ENCODE data around the gene MREG.

MREG gene

DNA sequence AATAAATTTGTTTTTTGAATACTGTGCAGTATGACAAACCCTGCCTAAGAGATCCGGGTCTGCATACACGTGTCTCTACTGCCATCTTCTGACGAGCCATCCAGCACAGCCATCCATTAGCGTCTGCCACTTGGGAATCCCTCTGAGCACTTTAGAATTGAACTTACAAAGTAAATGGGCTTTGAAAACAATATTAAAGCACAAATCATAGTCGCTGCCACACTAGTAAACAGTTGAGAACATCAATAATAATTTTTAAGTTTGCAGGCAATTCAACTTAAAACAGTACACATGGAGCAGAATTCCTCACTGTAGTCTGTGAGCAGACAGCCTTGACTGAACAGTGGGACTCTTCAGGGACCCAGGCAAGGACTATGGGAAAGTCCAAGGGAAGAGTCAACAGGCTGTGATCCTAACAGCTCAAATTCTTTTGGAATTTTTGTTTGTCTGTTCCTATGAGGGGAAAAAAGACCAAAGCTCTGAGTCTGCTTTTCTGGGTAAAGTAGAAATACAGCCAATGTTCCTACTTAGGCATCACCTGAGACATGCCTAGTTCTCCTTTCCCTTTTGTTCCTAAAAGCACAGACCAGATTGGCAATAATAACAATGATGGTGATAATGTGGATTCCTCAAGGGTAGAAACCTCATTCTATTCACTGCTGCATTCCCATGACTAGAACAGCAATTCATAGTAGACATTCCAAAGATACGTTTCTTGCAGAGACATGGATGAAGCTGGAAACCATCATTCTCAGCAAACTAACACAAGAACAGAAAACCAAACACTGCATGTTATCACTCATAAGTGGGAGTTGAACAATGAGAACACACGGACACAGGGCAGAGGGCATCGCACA, 92.9 kb downstream of the MREG start:
- DNase-seq = peak; percentile 78
- Histone ChIP-seq H3F3A (ENCODE audit: insufficient read depth, low read length) (peaks cover 19% of the 10 kb centered on the region), H4K20me1 (ENCODE audit: insufficient read depth, low read length) (no peaks in the 10 kb centered on the region), H3K36me3 (replicated peaks; ENCODE audit: insufficient read depth, low read length) (no peaks in the 10 kb centered on the region), H2AFZ (ENCODE audit: low read length) (0 out of 2 replicates have a peak overlapping the region, but pooled peaks have one; percentile 2), H3K27me3 (replicated peaks; ENCODE audit: insufficient read depth, low read length) (no peaks in the 10 kb centered on the region), H3K9me3 (replicated peaks; ENCODE audit: insufficient read depth, low read length) (no peaks in the 10 kb centered on the region), H3K4me3 (ENCODE audit: low read length) (no peak overlapping the region), H3K4me1 (ENCODE audit: low read length) (peaks cover 37% of the 10 kb centered on the region), H3K9ac (ENCODE audit: low read length) (no peak overlapping the region), H3K9me2 (replicated peaks; ENCODE audit: insufficient read depth, low read length) (no peaks in the 10 kb centered on the region), H3K4me2 (ENCODE audit: low read depth, low read length) (no peak overlapping the region), H3K27ac (ENCODE audit: low read length) (no peak overlapping the region), H3K79me2 (ENCODE audit: low read length) (no peaks in the 10 kb centered on the region)
- TF ChIP-seq CTCF (IDR thresholded peaks at IDR 0.05; ENCODE audit: low read length) = peak; percentile 93
- TF ChIP-seq EZH2 (optimal IDR thresholded peaks at IDR 0.05; ENCODE audit: low read depth, low read length) = no peak

DNA sequence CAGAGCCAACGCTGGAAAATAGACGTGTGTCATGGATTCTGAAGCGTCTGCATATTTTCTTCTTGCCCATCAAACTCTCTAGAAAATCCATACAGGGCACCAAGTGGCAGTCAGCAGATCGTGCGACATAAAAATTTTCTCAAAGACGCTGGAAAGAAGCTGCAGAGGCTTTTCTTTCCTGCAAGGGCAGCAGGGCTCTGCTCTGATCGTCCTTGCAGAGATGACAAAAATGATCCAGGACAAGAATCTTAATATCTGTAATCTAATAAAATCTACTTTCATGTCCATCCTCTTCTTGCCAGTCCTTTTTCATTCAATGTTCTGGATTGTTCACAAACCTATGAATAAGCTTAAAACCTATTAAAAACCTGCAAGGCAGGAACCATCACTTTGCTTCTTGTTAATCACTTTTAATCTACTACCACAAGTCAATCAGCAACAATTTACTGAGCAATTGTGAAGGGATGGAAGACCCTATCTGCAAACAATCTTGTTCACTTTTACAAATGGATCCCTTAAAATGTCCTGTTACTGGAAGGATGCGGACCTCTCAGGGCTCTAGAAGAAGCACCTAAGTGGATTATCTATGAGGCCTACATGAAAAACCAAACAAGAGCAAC, 93.6 kb downstream of the MREG start:
- Histone ChIP-seq H3K36me3 (replicated peaks; ENCODE audit: insufficient read depth, low read length) (no peaks in the 10 kb centered on the region), H3K27ac (ENCODE audit: low read length) (peak overlapping the region; percentile 64; the same call in 1 of the 2 replicates), H3K4me3 (ENCODE audit: low read length) (no peak overlapping the region), H3K4me2 (ENCODE audit: low read depth, low read length) (peak overlapping the region; percentile 49; the same call in 1 of the 2 replicates), H3K4me1 (ENCODE audit: low read length) (peaks cover 42% of the 10 kb centered on the region), H3K9me2 (replicated peaks; ENCODE audit: insufficient read depth, low read length) (no peaks in the 10 kb centered on the region), H3K9me3 (replicated peaks; ENCODE audit: insufficient read depth, low read length) (no peaks in the 10 kb centered on the region), H3F3A (ENCODE audit: insufficient read depth, low read length) (peaks cover 23% of the 10 kb centered on the region), H4K20me1 (ENCODE audit: insufficient read depth, low read length) (no peaks in the 10 kb centered on the region), H3K79me2 (ENCODE audit: low read length) (no peaks in the 10 kb centered on the region), H3K27me3 (replicated peaks; ENCODE audit: insufficient read depth, low read length) (no peaks in the 10 kb centered on the region), H3K9ac (ENCODE audit: low read length) (no peak overlapping the region), H2AFZ (ENCODE audit: low read length) (peak overlapping the region; percentile 61; the same call in 1 of the 2 replicates)
- DNase-seq = no peak
- TF ChIP-seq EZH2 (optimal IDR thresholded peaks at IDR 0.05; ENCODE audit: low read depth, low read length) (no peak), EZH2phosphoT487 (IDR thresholded peaks at IDR 0.05; ENCODE audit: low read length) (no peak), CTCF (IDR thresholded peaks at IDR 0.05; ENCODE audit: low read length) (no peak)

DNA sequence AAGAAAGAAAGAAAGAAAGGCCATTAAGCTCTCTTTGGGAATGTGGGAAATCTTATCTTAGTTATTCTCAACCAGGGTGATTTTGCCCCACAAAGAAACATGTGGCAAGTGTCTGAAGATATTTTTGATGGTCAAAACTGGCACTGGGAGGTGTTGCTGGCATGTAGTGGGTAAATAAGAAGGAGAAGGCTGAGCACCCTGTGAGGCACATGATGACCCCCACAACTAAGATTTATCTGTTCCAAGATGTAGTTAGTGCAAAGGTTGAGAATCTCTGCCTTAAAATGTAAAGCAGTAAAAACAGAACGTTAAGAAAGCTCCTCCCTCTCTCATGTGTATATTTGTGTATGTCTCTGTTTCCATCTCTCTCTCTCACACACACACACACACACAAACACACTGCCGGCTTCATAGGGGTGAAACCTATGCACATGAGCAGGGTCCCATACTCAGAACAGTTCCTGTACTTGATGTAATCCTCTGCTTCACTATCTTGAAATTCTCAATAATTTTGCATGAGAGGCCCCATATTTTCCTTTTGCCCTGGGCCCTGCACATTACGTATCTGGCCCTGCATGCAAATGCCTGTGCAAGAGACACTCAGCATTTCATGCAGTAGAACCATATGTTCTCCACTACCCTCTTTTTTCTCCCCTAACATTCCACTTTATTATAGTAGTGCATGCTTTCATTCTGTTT, 94.3 kb downstream of the MREG start:
- Histone ChIP-seq H3K4me3 (ENCODE audit: low read length) (no peak overlapping the region), H3K4me2 (ENCODE audit: low read depth, low read length) (peak overlapping the region; percentile 49; the same call in 1 of the 2 replicates)

More for the DNA sequence above, 94.3 kb downstream of the MREG start:
- Histone ChIP-seq H2AFZ (ENCODE audit: low read length) (peak overlapping the region; percentile 61; the same call in 1 of the 2 replicates), H3K4me1 (ENCODE audit: low read length) (peaks cover 47% of the 10 kb centered on the region), H3K36me3 (replicated peaks; ENCODE audit: insufficient read depth, low read length) (no peaks in the 10 kb centered on the region), H3K79me2 (ENCODE audit: low read length) (no peaks in the 10 kb centered on the region), H3F3A (ENCODE audit: insufficient read depth, low read length) (peaks cover 29% of the 10 kb centered on the region), H3K9me2 (replicated peaks; ENCODE audit: insufficient read depth, low read length) (no peaks in the 10 kb centered on the region), H3K9ac (ENCODE audit: low read length) (0 out of 2 replicates have a peak overlapping the region, but pooled peaks have one; percentile 10), H4K20me1 (ENCODE audit: insufficient read depth, low read length) (no peaks in the 10 kb centered on the region), H3K9me3 (replicated peaks; ENCODE audit: insufficient read depth, low read length) (no peaks in the 10 kb centered on the region), H3K27ac (ENCODE audit: low read length) (peak overlapping the region; percentile 64; the same call in 1 of the 2 replicates), H3K27me3 (replicated peaks; ENCODE audit: insufficient read depth, low read length) (no peaks in the 10 kb centered on the region)
- DNase-seq = no peak
- no peak for TF ChIP-seq EZH2phosphoT487 (IDR thresholded peaks at IDR 0.05; ENCODE audit: low read length)
- no peak for TF ChIP-seq CTCF (IDR thresholded peaks at IDR 0.05; ENCODE audit: low read length)
- no peak for TF ChIP-seq EZH2 (optimal IDR thresholded peaks at IDR 0.05; ENCODE audit: low read depth, low read length)

Measured in MM.1S (cell line).